ENCODE results near the gene RIMKLB.

The RIMKLB gene

GRCh38 chr12:8821591-8821990, 123.8 kb downstream of the RIMKLB start:
- DNase-seq = no peak

GRCh38 chr12:8822298-8822697, 124.5 kb downstream of the RIMKLB start, which contains the start of gene A2ML1:
TSS of gene A2ML1 (plus strand) at chr12:8822621. CDS start at chr12:8822652, 31 bp downstream.
- DNase-seq = no peak

GRCh38 chr12:8823565-8824300, 125.9 kb downstream of the RIMKLB start:
- DNase-seq = no peak

GRCh38 chr12:8827551-8828256, 129.9 kb downstream of the RIMKLB start:
- no peak for DNase-seq

GRCh38 chr12:8828257-8829124, 130.7 kb downstream of the RIMKLB start:
- no peak for DNase-seq

- no peak for DNase-seq
Measured at GRCh38 chr12:8829125-8829518, 131.3 kb downstream of the RIMKLB start.

- DNase-seq = no peak
Measured at GRCh38 chr12:8829621-8830020, 131.8 kb downstream of the RIMKLB start.

GRCh38 chr12:8831116-8831515, 133.3 kb downstream of the RIMKLB start:
- no peak for DNase-seq

GRCh38 chr12:8832500-8832899, 134.7 kb downstream of the RIMKLB start:
- no peak for DNase-seq
